ENCODE results near the gene CSGALNACT2. TPM values are rescaled to one million over a fixed set of nuclear protein-coding genes. Genes with fewer than 3 reads are reported as not detected.

CSGALNACT2 gene
- total RNA-seq, 1 experiment from 2014 or later: 5.1 TPM

DNA sequence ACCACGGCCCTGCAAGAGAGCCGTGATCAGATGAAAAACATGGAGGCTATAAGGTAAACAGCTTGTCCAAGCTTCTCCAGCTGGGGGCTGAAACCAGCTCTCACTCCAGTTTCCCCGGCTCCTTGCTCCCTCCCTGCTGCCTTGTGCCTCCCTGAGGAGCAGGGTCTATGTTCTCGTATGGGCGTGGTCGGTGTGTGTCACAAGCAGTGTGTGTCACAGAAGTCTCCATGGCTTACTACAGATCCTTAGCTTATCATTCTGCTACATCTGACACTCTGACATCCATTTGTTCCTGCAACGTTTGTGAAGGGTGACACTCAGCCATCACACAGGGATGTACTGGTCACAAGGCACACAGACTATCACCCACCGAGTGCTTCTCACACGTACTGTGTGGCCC, 54.6 kb downstream of the CSGALNACT2 start (continued):
- TF ChIP-seq, protein P1, sequence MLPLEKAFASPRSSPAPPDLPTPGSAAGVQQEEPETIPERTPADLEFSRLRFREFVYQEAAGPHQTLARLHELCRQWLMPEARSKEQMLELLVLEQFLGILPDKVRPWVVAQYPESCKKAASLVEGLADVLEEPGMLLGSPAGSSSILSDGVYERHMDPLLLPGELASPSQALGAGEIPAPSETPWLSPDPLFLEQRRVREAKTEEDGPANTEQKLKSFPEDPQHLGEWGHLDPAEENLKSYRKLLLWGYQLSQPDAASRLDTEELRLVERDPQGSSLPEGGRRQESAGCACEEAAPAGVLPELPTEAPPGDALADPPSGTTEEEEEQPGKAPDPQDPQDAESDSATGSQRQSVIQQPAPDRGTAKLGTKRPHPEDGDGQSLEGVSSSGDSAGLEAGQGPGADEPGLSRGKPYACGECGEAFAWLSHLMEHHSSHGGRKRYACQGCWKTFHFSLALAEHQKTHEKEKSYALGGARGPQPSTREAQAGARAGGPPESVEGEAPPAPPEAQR (CRISPR knock-in tag; IDR thresholded peaks at IDR 0.05): no peak
- no peak for TF ChIP-seq RORB (CRISPR knock-in tag; IDR thresholded peaks at IDR 0.05)
- TF ChIP-seq, protein P2, sequence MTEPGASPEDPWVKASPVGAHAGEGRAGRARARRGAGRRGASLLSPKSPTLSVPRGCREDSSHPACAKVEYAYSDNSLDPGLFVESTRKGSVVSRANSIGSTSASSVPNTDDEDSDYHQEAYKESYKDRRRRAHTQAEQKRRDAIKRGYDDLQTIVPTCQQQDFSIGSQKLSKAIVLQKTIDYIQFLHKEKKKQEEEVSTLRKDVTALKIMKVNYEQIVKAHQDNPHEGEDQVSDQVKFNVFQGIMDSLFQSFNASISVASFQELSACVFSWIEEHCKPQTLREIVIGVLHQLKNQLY (CRISPR knock-in tag; IDR thresholded peaks at IDR 0.05): no peak

DNA sequence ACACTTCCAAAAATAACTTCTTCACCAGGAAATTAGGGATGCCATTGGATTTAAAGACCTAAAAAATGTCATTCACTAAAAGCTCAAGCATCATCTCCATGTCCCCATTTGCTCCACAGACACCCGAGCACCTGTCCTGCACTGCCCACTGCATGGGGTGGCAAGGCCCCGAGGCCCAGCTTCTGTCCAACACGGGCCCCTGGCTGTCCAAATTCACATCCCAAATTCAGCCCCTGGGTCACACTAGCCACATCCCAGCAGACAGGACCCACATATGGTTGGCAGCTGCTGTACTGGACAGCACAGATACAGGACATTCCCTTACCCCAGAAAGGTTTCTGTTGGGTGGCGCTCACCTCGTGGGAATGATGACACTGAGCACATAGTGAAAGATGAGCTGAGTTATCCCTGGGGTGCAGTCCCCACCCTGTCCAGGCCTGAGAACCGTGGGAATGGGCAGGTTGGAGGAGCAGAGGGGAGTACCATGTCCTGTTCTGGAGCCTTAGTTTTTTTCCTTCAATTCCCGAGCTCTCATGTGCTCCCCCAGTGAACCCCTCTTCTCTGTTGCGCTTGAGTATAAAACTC, 55.3 kb downstream of the CSGALNACT2 start:
- DNase-seq (ENCODE audit: low spot score): no peak
- no peak overlapping the region for H3K4me3 Mint-ChIP-seq
- peaks cover 5% of the 10 kb centered on the region for H3K4me1 Mint-ChIP-seq
- H3K36me3 Mint-ChIP-seq: peaks cover 33% of the 10 kb centered on the region
- 0 out of 2 replicates have a peak overlapping the region, but pooled peaks have one; percentile 63 for H3K27ac Mint-ChIP-seq
- H3K27me3 Mint-ChIP-seq (ENCODE audit: low read depth): no peaks in the 10 kb centered on the region
- CTCF ChIA-PET: interaction anchor here (0.5 to 3.4 kb wide), 5 partner anchors 9 to 367 kb away, joined by 3 to 36 read pairs (median 4); no protein-coding TSS in a partner anchor
- TF ChIP-seq RELA (CRISPR knock-in tag; IDR thresholded peaks at IDR 0.05; ENCODE audit: borderline replicate concordance) (no peak), ATF1 (CRISPR knock-in tag; IDR thresholded peaks at IDR 0.05) (no peak), EMX1 (CRISPR knock-in tag; IDR thresholded peaks at IDR 0.05) (no peak), NFYB (CRISPR knock-in tag; conservative IDR thresholded peaks at IDR 0.05; ENCODE audit: low read depth) (no peak), MXD4 (CRISPR knock-in tag; IDR thresholded peaks at IDR 0.05; ENCODE audit: borderline replicate concordance) (no peak), FOXJ3 (CRISPR knock-in tag; IDR thresholded peaks at IDR 0.05; ENCODE audit: borderline replicate concordance) (no peak), GRHL2 (CRISPR knock-in tag; IDR thresholded peaks at IDR 0.05; ENCODE audit: insufficient replicate concordance, severe bottlenecking) (no peak), SMAD3 (CRISPR knock-in tag; IDR thresholded peaks at IDR 0.05; ENCODE audit: borderline replicate concordance) (no peak), ZNF396 (CRISPR knock-in tag; IDR thresholded peaks at IDR 0.05; ENCODE audit: borderline replicate concordance) (no peak), NFE2L1 (CRISPR knock-in tag; IDR thresholded peaks at IDR 0.05) (no peak), JAZF1 (CRISPR knock-in tag; IDR thresholded peaks at IDR 0.05) (no peak), ESRRA (CRISPR knock-in tag; IDR thresholded peaks at IDR 0.05; ENCODE audit: borderline replicate concordance) (no peak)
- TF ChIP-seq, protein P3, sequence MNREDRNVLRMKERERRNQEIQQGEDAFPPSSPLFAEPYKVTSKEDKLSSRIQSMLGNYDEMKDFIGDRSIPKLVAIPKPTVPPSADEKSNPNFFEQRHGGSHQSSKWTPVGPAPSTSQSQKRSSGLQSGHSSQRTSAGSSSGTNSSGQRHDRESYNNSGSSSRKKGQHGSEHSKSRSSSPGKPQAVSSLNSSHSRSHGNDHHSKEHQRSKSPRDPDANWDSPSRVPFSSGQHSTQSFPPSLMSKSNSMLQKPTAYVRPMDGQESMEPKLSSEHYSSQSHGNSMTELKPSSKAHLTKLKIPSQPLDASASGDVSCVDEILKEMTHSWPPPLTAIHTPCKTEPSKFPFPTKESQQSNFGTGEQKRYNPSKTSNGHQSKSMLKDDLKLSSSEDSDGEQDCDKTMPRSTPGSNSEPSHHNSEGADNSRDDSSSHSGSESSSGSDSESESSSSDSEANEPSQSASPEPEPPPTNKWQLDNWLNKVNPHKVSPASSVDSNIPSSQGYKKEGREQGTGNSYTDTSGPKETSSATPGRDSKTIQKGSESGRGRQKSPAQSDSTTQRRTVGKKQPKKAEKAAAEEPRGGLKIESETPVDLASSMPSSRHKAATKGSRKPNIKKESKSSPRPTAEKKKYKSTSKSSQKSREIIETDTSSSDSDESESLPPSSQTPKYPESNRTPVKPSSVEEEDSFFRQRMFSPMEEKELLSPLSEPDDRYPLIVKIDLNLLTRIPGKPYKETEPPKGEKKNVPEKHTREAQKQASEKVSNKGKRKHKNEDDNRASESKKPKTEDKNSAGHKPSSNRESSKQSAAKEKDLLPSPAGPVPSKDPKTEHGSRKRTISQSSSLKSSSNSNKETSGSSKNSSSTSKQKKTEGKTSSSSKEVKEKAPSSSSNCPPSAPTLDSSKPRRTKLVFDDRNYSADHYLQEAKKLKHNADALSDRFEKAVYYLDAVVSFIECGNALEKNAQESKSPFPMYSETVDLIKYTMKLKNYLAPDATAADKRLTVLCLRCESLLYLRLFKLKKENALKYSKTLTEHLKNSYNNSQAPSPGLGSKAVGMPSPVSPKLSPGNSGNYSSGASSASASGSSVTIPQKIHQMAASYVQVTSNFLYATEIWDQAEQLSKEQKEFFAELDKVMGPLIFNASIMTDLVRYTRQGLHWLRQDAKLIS (CRISPR knock-in tag; IDR thresholded peaks at IDR 0.05; ENCODE audit: borderline replicate concordance): no peak
- TF ChIP-seq, protein P4, sequence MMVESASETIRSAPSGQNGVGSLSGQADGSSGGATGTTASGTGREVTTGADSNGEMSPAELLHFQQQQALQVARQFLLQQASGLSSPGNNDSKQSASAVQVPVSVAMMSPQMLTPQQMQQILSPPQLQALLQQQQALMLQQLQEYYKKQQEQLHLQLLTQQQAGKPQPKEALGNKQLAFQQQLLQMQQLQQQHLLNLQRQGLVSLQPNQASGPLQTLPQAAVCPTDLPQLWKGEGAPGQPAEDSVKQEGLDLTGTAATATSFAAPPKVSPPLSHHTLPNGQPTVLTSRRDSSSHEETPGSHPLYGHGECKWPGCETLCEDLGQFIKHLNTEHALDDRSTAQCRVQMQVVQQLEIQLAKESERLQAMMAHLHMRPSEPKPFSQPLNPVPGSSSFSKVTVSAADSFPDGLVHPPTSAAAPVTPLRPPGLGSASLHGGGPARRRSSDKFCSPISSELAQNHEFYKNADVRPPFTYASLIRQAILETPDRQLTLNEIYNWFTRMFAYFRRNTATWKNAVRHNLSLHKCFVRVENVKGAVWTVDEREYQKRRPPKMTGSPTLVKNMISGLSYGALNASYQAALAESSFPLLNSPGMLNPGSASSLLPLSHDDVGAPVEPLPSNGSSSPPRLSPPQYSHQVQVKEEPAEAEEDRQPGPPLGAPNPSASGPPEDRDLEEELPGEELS (CRISPR knock-in tag; IDR thresholded peaks at IDR 0.05): no peak
- TF ChIP-seq, protein P5, sequence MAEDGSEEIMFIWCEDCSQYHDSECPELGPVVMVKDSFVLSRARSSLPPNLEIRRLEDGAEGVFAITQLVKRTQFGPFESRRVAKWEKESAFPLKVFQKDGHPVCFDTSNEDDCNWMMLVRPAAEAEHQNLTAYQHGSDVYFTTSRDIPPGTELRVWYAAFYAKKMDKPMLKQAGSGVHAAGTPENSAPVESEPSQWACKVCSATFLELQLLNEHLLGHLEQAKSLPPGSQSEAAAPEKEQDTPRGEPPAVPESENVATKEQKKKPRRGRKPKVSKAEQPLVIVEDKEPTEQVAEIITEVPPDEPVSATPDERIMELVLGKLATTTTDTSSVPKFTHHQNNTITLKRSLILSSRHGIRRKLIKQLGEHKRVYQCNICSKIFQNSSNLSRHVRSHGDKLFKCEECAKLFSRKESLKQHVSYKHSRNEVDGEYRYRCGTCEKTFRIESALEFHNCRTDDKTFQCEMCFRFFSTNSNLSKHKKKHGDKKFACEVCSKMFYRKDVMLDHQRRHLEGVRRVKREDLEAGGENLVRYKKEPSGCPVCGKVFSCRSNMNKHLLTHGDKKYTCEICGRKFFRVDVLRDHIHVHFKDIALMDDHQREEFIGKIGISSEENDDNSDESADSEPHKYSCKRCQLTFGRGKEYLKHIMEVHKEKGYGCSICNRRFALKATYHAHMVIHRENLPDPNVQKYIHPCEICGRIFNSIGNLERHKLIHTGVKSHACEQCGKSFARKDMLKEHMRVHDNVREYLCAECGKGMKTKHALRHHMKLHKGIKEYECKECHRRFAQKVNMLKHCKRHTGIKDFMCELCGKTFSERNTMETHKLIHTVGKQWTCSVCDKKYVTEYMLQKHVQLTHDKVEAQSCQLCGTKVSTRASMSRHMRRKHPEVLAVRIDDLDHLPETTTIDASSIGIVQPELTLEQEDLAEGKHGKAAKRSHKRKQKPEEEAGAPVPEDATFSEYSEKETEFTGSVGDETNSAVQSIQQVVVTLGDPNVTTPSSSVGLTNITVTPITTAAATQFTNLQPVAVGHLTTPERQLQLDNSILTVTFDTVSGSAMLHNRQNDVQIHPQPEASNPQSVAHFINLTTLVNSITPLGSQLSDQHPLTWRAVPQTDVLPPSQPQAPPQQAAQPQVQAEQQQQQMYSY (CRISPR knock-in tag; IDR thresholded peaks at IDR 0.05): no peak
- TF ChIP-seq, protein P6, sequence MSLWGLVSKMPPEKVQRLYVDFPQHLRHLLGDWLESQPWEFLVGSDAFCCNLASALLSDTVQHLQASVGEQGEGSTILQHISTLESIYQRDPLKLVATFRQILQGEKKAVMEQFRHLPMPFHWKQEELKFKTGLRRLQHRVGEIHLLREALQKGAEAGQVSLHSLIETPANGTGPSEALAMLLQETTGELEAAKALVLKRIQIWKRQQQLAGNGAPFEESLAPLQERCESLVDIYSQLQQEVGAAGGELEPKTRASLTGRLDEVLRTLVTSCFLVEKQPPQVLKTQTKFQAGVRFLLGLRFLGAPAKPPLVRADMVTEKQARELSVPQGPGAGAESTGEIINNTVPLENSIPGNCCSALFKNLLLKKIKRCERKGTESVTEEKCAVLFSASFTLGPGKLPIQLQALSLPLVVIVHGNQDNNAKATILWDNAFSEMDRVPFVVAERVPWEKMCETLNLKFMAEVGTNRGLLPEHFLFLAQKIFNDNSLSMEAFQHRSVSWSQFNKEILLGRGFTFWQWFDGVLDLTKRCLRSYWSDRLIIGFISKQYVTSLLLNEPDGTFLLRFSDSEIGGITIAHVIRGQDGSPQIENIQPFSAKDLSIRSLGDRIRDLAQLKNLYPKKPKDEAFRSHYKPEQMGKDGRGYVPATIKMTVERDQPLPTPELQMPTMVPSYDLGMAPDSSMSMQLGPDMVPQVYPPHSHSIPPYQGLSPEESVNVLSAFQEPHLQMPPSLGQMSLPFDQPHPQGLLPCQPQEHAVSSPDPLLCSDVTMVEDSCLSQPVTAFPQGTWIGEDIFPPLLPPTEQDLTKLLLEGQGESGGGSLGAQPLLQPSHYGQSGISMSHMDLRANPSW (CRISPR knock-in tag; conservative IDR thresholded peaks at IDR 0.05; ENCODE audit: low read depth): no peak
- H3K9me3 Mint-ChIP-seq: no peaks in the 10 kb centered on the region; the same call in 1 of the 2 replicates
- POLR2A ChIA-PET: no interaction called here
- no peak for ATAC-seq
